Activated T-helper 1 cell treated with anti-CD3 and anti-CD28 coated beads, Interleukin-2, amount 50 U/mL, for 16 hours (primary cell): Measurements from ENCODE around the gene TTC1.
"Not testable (repeated sequence)": the region's sequence is repeated elsewhere in the genome, so short reads cannot be mapped to it uniquely, and the experiment has no call there.

ENCODE experiments used
- DNase-seq, 2 donors: peaks; one replicate each; pipeline ENCODE4 v3.0.0-alpha.2; 2020; ENCODE audit warnings: low read depth in 1 of 2, low spot score in 1 of 2

Gene TTC1

DNA sequence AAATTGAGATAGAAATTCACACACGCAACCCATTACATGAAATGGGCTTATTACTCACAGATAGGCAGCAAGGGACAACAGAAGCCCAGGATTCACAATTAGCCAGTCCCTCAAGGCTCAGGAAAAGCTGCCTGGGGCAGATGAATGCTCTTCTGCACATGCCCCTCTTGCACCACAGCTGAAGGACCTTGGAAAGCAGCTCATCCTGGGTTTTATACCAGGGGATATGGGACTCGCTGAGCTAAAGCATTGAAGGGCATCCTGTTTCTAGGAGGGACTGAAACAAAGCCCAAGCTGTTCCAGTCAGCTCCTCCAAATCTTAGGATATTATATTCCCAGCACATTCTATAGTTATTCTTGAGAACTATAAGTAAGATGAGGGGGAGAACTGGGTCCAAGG lies 15.7 kb upstream of the TTC1 start:
- DNase-seq = no peak

DNA sequence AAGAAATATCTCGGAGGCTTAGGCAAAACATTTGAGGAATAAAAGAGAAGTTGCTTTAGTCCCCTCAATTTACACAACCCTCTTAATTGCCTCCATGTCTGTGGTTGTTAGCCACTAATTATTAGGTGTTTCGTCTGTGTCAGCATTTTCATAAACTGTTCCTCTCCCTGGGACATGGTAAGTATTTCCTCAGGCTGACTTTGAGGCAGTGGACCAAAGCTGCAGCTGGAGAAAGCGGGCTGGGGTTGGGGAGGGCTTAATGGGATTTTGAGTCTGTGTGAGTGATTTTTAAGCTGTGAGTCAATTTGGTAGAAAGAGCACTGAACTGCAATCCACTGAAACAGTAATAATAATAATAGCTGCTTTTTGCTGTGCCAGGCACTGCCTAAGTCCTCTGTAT lies 13.0 kb upstream of the TTC1 start:
- no peak for DNase-seq

DNA sequence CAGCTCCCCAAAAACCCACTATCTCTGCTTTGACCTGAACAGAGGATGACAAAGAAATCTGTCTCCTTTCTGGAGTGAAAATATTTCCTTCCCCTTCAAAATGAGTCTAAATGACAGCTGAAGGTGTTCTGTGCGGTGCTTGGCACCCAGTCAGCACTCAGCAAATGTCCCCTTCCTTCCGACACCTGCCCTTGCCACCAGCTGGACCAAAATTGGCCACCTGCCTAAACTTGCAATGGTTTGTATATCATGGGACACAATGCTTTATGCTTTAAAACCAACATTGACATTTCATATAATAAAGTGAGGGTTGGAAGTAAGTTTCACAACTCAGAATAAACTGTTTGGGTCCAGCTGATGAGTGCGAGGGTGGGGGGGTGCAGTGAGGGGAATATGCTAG lies 7.5 kb upstream of the TTC1 start:
- DNase-seq = no peak

DNA sequence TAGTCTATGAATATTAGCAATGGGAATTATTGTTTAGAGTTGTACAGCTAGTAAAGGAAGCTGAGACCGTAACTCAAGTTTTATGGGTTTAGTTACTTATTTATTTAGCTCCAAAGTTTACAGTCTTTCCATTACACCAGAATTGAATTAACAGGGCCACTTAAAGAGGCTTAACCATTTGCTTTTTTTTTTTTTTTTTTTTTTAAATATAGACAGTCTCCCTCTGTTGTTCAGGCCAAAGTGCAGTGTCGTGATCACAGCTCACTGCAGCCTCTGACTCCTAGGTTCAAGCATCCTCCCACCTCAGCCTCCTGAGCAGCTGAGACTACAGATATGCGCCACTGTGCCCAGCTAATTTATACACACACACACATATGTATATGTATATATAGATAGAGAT lies 1.4 kb upstream of the TTC1 start:
- DNase-seq = no peak

DNA sequence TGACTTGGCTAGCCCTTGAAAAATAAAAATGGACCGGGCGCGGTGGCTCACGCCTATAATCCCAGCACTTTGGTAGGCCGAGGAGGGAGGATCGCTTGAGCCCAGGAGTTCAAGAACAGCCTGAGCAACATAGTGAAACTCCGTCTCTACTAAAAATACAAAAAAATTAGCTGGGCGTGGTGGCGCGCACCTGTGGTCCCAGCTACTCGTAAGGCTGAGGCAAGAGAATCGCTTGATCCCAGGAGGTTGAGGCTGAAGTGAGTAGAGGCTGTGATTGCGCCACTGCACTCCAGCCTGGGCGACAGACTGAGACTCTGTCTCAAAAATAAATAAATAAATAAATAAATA lies 436 bp upstream of the TTC1 start:
- not testable (repeated sequence) for DNase-seq

DNA sequence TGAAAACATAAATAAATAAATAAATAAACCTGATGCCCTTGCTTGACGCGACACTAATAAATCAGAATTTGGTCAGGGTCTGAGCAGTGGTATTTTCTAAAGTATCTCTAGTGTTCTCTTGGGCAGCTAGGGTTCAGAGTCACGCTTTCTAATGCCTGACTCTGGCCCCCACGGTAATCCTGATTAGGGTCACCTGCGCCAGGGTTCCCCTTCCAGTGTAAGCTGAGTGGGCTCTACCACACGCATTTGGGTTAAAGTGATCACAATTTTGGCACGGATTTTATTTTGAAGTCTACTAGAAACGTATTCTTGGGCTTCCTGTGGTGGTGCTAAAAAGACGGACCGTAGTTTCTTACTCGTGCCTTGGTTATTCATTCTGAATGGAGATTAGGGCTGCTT lies 651 bp downstream of the TTC1 start:
- no peak for DNase-seq

DNA sequence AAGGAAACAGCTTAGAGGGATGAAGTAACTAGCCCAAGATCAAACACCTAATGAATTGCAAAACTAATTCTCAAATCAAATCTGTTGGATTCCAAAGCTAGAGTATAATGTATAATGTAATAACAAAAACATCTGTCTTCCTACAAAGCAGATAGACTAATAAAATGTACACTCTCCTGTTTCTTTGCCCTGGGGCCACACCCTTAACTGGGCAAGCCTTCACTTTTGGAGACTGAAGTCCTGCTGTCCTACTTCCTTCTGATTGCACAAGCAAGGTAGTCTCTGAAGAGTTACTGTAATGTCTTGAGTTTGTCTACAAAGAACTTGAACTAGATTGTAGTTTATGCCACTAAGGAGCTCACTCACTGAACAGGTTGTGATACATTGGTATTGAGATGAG lies 2.5 kb downstream of the TTC1 start:
- DNase-seq = no peak

DNA sequence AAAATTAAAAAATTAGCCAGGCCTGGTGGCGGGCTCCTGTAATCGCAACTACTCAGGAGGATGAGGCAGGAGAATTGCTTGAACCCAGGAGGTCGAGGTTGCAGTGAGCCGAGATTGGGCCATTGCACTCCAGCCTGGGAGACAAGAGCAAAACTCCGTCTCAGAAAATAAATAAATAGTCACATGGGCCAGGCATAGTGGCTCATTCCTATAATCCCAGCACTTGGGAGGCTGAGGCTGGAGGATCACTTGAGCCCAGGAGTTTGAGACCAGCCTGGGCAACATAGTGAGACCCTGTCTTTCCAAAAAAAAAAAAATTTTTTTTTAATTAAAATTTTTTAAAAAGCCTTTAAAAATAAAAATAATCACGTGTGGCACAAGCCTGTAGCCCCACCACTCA lies 5.3 kb downstream of the TTC1 start:
- DNase-seq = not testable (repeated sequence)

DNA sequence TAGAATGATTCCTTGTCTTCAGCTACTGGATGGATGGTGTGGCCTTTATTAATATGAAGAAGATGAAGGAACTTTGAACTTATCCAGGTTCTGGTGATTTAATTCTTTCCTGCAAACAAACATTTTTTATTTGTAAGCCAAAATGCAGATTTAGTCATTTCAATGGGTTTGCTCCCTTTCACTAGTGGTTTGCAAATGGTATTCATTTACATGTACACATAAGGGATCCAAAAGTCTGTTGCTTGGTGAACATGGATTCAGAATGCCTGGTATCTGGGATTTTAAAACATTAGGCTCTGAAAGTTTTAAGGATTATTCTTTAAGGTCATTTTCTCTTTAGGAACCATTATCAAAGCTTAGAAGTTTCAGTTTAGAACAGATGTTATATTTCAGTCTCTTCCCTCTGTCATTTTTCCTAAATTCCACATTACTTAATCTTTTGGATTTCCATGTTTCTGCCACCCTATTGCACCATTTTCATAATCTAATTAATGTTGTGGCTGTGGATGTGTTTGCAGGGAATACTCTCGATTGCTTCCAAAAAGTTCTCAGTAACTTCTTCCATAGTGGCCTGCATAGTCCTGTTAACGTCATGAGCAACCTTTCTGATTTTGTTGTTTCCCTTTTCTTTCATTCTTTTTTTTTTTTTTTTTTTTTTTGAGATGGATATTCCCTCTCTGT lies 10.1 kb downstream of the TTC1 start:
- no peak for DNase-seq

DNA sequence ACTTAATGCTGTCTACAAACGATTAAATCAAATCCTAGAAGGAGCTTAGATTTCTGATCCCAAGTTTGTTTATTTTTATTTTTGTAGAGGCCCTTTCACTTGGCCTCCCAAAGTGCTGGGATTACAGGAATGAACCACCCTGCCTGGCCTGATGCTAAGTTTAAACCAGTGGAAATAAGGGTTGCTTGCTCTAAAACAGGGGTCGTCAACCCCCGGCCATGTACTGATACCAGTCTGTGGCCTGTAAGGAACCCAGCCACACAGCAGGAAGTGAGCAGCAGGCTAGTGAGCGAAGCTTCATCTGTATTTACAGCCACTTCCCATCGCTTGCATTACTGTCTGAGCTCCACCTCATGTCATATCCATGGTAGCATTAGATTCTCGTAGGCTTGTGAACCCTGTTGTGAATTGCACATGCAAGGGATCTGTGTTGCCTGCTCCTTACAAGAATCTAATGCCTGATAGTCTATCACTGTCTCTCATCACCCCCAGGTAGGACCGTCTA lies 11.4 kb downstream of the TTC1 start:
- DNase-seq = no peak

DNA sequence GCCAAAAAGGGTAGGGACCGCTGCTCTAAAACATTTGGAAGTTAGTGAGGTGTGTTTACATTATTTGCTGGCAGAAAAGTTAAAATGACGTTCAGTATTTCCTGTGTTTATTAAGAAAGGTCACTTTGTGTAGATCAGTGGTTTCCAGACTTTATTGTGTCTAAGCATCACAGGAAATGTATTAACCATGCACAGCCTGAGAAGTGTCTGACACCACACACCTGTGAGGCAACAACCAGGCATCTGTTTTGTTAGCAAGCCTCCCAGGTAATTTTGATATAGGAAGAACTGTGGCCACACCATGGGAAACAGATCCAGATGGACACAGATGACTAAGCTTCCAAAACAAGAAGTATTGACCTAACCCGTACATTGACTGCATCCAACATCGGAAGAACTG lies 12.0 kb downstream of the TTC1 start:
- no peak for DNase-seq

DNA sequence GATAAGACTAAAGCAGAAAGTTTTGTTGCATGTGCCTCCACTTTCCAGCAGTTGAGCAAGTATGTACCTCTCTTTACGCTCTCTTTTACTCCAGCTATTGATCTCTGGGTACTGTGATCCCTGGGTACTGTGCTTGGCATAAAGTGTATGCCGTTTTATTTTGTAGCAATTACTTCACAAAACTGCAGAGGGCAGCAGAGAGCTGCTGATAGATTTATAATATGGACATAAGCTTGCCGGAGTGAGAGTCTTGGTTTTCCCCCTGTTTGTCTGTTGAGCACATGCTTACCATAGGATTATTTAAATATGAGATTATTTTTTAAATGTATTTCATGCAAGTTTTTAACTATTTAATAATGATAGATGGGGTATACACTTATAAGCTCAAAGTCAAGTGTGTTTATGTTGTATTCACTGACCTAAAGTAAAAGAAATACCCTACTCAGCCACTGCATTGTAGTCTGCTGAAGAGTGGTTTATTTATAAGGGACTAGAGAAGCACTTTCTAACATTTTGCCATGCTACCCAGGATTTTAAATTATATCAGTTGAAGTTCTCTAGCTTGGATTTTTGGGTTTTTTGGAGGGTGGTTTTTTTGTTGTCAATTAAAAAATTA lies 13.0 kb downstream of the TTC1 start:
- peak in 1 of 2 donors; percentile 11 for DNase-seq

DNA sequence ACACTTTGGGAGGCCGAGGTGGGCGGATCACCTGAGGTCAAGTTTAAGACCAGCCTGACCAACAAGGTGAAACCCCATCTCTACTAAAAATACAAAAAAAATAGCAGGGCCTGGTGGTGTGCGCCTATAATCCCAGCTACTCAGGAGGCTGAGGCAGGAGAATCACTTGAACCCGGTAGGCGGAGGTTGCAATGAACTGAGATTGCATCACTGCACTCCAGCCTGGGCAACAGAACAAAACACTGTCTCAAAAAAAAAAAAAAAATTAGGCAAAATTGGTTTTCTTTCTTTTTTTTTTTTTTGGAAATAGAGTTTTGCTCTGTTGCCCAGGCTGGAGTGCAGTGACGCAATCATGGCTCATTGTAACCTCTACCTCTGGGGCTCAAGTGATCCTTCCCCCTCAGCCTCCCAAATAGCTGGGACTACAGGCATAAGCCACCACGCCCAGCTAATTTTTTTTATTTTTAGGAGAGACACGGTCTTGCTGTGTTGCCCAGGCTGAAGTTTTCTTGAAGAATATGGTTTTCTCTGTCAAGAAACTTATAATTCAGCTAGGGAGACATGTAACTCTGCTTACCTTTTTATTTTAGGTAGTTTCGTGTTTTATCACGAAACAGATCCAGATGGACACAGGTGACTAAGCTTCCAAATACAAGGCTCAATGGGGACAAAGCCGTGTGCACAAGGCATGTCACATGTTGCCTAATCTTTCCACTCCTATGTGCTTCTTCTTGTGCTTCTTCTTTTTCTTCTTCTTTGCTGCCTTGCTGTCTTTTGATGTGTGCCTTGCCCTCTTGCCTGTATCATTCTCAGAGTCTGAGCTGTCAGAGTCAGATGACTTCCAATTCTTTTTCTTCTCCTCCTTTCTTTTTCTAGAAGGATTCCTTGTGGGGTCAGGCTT lies 14.3 kb downstream of the TTC1 start:
- DNase-seq = no peak

DNA sequence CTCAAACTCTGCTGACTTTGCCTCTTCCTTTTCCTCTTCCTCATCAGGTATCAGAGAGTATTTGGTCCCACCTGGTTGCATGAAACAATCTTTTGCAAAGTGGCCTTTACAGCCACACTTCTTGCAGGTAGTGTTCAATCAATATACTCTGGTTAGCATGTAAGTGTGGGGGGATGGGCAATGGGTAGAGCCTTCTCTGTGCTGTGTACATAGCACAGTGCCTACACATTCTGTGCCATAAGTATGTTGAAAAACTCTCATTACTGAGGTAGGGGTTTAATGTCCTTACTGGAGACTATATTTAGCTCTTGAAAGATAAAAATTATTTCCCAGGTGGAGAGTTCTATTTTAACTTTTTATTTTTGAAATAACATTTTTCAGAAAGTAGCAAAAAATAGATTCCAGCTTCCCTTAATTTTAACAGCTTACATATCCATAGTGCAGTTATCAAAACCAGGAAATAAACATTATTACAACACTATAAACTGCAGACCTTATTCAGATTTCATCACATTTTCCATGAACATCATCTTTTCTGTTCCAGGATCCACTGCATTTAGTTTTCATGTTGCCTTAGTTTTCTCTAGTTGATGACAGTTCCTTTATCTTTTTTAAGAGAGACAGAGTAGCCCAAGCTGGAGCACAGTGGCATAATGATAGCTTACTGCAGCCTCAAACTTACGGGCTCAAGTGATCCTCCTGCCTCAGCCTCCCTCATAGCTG lies 15.1 kb downstream of the TTC1 start:
- no peak for DNase-seq

DNA sequence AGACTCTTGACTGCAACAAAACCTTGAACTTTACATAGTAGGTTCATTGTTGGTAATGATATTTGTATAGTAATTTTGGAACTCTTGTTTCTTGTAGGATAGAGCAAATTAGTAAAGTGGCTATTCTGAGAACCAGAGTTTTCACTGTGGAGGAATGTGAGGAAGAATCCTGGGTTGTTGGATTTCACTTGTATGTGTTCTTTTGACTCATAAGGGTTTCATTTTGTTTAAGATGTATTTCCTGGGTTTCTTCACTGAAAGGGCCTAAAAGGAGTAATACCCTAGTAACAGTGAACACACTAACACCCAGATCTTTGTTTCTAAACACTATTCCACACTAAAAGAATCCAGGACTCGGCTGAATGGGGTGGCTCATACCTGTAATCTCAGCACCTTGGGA lies 20.1 kb downstream of the TTC1 start:
- DNase-seq = no peak

DNA sequence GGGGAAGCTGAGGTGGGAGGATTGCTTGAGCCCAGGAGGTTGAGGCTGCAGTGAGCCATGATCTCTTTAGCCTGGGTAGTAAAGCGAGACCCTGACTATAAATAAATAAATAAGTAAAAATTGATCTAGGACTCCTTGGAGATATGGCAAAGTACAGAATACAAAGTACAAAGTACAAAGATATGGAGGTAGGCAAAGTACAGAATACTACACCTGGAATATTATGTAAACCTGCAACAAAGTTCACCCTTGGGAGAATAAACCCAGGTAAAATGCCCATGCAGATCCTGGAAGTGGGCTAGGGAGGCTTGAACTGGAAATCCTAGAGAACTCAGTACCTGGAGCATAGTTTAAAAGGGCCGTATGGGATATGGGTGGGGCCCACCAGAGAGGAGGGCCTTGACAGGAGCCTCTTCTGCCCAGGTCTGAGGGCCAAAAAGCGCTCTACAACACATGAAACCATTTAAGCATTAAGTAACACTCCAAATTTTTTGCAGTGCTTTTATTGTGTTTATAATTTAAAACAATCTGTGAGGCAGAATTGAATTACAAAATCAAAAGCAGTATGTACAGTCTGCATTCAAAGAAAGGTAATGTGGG lies 20.7 kb downstream of the TTC1 start:
- DNase-seq = no peak

DNA sequence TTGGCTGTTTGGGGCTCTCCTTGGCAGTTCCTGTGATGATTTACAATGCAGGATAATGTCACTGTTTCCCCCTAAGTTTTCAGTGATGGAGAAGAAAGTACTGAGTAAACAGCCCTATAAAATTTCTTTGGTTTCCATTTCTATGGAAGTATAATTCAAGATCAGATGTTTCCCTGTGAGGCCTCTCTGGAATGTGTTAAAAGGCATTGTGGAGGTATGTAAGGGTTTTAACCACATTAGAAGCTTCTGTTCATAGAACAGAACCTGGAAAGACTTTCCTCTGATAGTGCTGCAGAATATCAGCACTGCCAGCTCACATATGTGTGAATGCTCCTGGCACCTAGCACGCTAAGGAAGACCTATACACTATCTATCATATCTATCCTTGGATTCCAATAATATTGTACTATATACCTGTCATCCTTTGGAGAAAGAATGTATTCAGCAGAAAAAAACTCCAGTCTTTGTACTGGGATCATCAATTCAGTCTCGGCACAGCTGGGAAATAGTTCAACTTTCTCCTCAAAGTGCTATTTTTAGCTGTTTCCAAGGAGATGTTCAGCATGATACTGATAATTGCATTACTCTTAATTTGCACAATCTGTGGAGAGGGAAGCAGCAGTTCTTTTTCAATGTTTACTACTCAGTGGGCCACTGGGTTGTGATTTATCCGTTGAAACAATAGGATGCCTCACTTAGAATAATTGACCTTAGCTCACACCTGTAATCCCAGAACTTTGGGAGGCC lies 21.9 kb downstream of the TTC1 start:
- no peak for DNase-seq

DNA sequence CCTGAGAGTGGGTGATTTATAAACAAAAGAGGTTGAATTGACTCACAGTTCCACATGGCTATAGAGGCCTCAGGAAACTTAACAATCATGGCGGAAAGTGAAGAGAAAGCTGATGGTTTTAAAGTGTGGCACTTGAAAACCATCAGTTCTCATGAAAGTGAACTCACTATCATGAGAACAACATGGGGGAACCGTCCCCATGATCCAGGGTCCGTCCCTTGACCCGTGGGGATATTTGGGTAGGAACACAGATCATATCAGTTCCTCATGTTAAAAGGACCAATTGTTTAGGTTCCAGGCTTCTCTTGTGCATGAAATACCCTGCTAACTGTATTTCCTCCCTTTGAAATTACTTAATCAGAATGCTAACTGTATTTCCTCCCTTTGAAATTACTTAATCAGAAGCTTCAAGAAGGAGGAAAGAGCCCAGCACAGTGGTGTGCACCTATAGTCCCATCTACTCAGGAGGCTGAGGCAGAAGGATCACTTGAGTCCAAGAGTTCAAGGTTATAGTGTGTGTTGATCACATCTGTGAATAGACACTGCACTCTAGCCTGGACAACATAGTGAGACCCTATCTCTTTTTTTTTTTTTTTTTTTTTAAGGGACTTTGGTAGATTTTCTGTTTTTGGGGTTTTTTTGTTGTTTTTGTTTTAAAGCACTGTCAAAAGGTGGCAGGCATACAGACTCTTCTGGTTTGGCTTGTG lies 24.8 kb downstream of the TTC1 start:
- no peak for DNase-seq

DNA sequence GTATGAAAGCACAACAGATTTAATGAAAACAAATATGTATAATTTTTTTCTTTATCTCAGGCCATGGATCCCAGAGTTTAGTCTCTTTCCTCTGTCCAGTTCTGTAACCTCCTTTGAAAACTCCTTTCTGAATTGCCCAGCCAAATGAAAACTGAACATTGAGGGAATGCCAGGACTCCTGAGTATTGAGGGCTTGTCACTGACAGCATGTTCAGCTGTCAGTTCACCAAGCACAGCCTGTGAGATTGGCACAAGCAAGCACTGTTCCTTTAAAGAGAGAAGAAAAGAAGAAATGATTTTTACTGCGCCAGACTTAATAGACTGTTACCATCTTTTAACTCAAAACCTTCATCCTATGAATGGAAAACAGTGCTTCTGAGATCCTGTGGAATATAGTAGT lies 27.3 kb downstream of the TTC1 start:
- DNase-seq = no peak

DNA sequence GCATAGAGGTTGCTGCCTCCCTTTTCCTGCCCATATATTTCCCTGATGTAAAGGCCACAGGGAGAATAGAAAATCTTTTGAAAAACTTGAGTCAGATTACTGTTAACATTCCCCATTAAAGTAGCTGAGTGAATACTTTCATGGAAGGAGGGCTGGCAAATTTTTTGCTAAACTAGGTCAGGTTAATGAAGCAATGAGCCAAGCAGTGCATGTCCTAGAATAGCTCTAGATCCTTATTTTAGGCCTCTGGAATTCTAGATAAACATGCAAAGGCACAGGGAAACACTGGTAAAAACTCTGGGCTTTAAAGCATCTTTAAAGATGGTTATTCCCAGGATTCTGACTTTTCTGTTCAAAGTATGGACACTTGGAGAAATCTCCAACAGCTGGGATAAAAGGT lies 27.9 kb downstream of the TTC1 start:
- DNase-seq = no peak
